GM21423 (cell line): ENCODE data around the gene SH3BP4.

Experiments
- ATAC-seq: cut with Tn5 transposase; IDR thresholded peaks from one replicate; pipeline ENCODE4 v1.9.1; 2021; ENCODE audit warnings: mild to moderate bottlenecking, moderate library complexity; ENCODE audit not compliant: unreplicated experiment

SH3BP4 gene

GRCh38 chr2:235080101-235080500 lies 128.3 kb downstream of the SH3BP4 start:
- no peak for ATAC-seq

- ATAC-seq = no peak
Measured at GRCh38 chr2:235082578-235083338, 130.9 kb downstream of the SH3BP4 start.

GRCh38 chr2:235083822-235084221 lies 132.0 kb downstream of the SH3BP4 start:
- no peak for ATAC-seq

- ATAC-seq = no peak
Measured at GRCh38 chr2:235084424-235084823, 132.6 kb downstream of the SH3BP4 start.

- ATAC-seq = no peak
Measured at GRCh38 chr2:235085476-235085875, 133.7 kb downstream of the SH3BP4 start.

GRCh38 chr2:235086481-235087184 lies 134.8 kb downstream of the SH3BP4 start:
- ATAC-seq = no peak

- ATAC-seq = no peak
Measured at GRCh38 chr2:235087832-235088495, 136.1 kb downstream of the SH3BP4 start.

- ATAC-seq = no peak
Measured at GRCh38 chr2:235088496-235088921, 136.7 kb downstream of the SH3BP4 start.

- ATAC-seq = no peak
Measured at GRCh38 chr2:235091421-235091820, 139.6 kb downstream of the SH3BP4 start.

- ATAC-seq = no peak
Measured at GRCh38 chr2:235091983-235092382, 140.2 kb downstream of the SH3BP4 start.

GRCh38 chr2:235092433-235093223 lies 140.8 kb downstream of the SH3BP4 start:
- ATAC-seq = no peak

- ATAC-seq = no peak
Measured at GRCh38 chr2:235094457-235094856, 142.6 kb downstream of the SH3BP4 start.

GRCh38 chr2:235095569-235095968 lies 143.8 kb downstream of the SH3BP4 start:
- no peak for ATAC-seq

GRCh38 chr2:235096447-235096846 lies 144.6 kb downstream of the SH3BP4 start:
- no peak for ATAC-seq

GRCh38 chr2:235097196-235097595 lies 145.4 kb downstream of the SH3BP4 start:
- no peak for ATAC-seq

- ATAC-seq = no peak
Measured at GRCh38 chr2:235098269-235098668, 146.5 kb downstream of the SH3BP4 start.

- no peak for ATAC-seq
Measured at GRCh38 chr2:235098736-235099494, 147.1 kb downstream of the SH3BP4 start.

GRCh38 chr2:235102896-235103295 lies 151.1 kb downstream of the SH3BP4 start:
- no peak for ATAC-seq
